ENCODE data around the gene TSTD2.

TSTD2 gene

DNA sequence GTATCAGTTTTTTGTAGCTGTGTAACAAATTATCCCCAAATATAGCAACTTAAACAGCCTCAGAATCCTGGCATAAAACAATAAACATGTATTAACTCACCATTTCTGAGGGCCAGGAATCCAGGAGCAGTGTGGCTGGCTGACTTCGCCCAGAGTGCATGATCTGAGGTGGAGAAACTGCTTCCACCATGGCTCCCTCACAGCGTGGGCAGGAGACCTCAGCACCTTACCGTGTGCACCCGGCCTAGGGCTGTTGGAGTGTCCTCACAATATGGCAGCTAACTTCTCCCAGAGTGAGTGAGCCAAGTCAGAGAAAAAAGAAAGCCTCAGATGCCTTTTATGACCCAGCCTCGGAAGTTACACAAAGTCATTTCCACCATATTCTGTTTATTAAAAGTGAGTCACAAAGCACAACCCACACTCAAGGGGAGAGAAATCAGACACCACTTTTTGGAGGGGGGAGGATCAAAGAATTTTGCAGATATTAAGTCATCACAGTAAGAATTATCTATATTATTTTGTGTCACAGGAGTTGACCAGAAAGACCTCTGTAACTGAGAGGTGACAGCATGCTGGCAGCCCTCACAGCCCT lies 59.6 kb downstream of the TSTD2 start:
- H3K27ac ChIP-seq (ENCODE audit: low read length, poor library complexity, severe bottlenecking): no peak overlapping the region
- no peak overlapping the region for H2BK5ac ChIP-seq (ENCODE audit: low read depth, low read length, poor library complexity, severe bottlenecking)
- WGBS: 92% methylated on average over 4 of the region's 5 CpGs
- H3K9ac ChIP-seq (ENCODE audit: low read length): no peak overlapping the region
- H2BK120ac ChIP-seq (ENCODE audit: low read depth, low read length): no peak overlapping the region
- H3K36me3 ChIP-seq (ENCODE audit: control insufficient read depth in 1 of 2, insufficient read depth in 2 of 2, low read depth in 1 of 2, low read length in 2 of 2): no peaks in the 10 kb centered on the region
- no peak overlapping the region for H2BK15ac ChIP-seq (ENCODE audit: low read depth, poor library complexity, severe bottlenecking)
- DNase-seq: no peak
- no peaks in the 10 kb centered on the region for H3K9me3 ChIP-seq (ENCODE audit: control insufficient read depth, low read length)
- H2AFZ ChIP-seq (ENCODE audit: low read depth, low read length): no peak overlapping the region
- H4K8ac ChIP-seq (ENCODE audit: low read length): no peak overlapping the region
- H3K23ac ChIP-seq (ENCODE audit: low read length in 2 of 2): no peak overlapping the region
- no peak overlapping the region for H2BK12ac ChIP-seq (ENCODE audit: low read length in 2 of 2)
- H3K79me1 ChIP-seq (replicated peaks; ENCODE audit: low read length, poor library complexity, severe bottlenecking): no peaks in the 10 kb centered on the region
- no peaks in the 10 kb centered on the region for H3K4me1 ChIP-seq (ENCODE audit: control insufficient read depth, insufficient read depth, low read depth, low read length)
- peak overlapping the region in 1 of 2 experiments; percentile 79 for H3K14ac ChIP-seq (ENCODE audit: low read length in 2 of 2)
- no peak overlapping the region for H4K91ac ChIP-seq (ENCODE audit: low read length)
- no peak overlapping the region for H3K4me2 ChIP-seq (ENCODE audit: low read length, poor library complexity, severe bottlenecking)
- H2AK5ac ChIP-seq (ENCODE audit: low read length, severe bottlenecking): no peak overlapping the region
- H3K18ac ChIP-seq (ENCODE audit: low read depth in 1 of 2, low read length in 2 of 2): peak overlapping the region in 1 of 2 experiments; percentile 34
- H3K4me3 ChIP-seq (ENCODE audit: insufficient read depth in 1 of 2, low read depth in 1 of 2, low read length in 2 of 2): no peak overlapping the region
- no peak overlapping the region for H3K4ac ChIP-seq (ENCODE audit: low read depth in 1 of 2, low read length in 2 of 2)
- H3K27me3 ChIP-seq (ENCODE audit: control insufficient read depth in 1 of 2, insufficient read depth in 1 of 2, low read length in 2 of 2): peaks cover 7 to 12% of the 10 kb centered on the region in 2 experiments

DNA sequence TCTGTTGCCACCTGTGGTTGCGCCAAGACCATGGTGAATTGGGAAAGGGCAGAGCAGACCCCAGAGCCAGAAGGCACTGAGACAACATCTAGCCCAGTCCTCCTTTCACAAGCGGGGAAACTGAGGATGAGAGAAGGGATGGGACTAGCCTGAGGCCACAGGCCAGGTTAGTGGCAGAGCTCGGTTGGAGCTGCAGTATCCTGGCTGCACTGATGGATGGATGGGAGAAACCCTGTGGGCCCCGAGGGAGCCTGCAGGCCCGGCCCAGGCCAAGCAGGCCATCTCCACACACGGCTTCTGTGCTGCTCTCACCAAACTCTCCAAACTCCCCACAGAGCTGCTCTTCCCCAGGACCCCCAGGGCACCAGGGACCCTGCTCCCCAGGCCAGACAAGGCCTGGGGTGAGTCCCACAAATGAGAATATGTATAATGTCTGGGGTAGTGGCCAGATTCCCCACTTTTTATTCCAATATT lies 60.2 kb downstream of the TSTD2 start:
- Histone ChIP-seq H3K36me3 (ENCODE audit: control insufficient read depth in 1 of 2, insufficient read depth in 2 of 2, low read depth in 1 of 2, low read length in 2 of 2) (no peaks in the 10 kb centered on the region), H2AK5ac (ENCODE audit: low read length, severe bottlenecking) (no peak overlapping the region), H3K9me3 (ENCODE audit: control insufficient read depth, low read length) (no peaks in the 10 kb centered on the region), H4K8ac (ENCODE audit: low read length) (no peak overlapping the region), H3K27me3 (ENCODE audit: control insufficient read depth in 1 of 2, insufficient read depth in 1 of 2, low read length in 2 of 2) (peaks cover 11 to 17% of the 10 kb centered on the region in 2 experiments), H3K18ac (ENCODE audit: low read depth in 1 of 2, low read length in 2 of 2) (no peak overlapping the region), H3K79me1 (replicated peaks; ENCODE audit: low read length, poor library complexity, severe bottlenecking) (no peaks in the 10 kb centered on the region), H3K4me1 (ENCODE audit: control insufficient read depth, insufficient read depth, low read depth, low read length) (no peaks in the 10 kb centered on the region), H3K4ac (ENCODE audit: low read depth in 1 of 2, low read length in 2 of 2) (no peak overlapping the region), H2BK120ac (ENCODE audit: low read depth, low read length) (no peak overlapping the region), H2AFZ (ENCODE audit: low read depth, low read length) (no peak overlapping the region), H2BK15ac (ENCODE audit: low read depth, poor library complexity, severe bottlenecking) (no peak overlapping the region), H3K23ac (ENCODE audit: low read length in 2 of 2) (no peak overlapping the region), H3K27ac (ENCODE audit: low read length, poor library complexity, severe bottlenecking) (no peak overlapping the region), H4K91ac (ENCODE audit: low read length) (no peak overlapping the region), H3K14ac (ENCODE audit: low read length in 2 of 2) (no peak overlapping the region), H2BK5ac (ENCODE audit: low read depth, low read length, poor library complexity, severe bottlenecking) (no peak overlapping the region), H2BK12ac (ENCODE audit: low read length in 2 of 2) (no peak overlapping the region), H3K4me2 (ENCODE audit: low read length, poor library complexity, severe bottlenecking) (no peak overlapping the region), H3K4me3 (ENCODE audit: insufficient read depth in 1 of 2, low read depth in 1 of 2, low read length in 2 of 2) (no peak overlapping the region), H3K9ac (ENCODE audit: low read length) (no peak overlapping the region)
- no peak for DNase-seq
- WGBS: 84% methylated on average over 4 of the region's 6 CpGs

DNA sequence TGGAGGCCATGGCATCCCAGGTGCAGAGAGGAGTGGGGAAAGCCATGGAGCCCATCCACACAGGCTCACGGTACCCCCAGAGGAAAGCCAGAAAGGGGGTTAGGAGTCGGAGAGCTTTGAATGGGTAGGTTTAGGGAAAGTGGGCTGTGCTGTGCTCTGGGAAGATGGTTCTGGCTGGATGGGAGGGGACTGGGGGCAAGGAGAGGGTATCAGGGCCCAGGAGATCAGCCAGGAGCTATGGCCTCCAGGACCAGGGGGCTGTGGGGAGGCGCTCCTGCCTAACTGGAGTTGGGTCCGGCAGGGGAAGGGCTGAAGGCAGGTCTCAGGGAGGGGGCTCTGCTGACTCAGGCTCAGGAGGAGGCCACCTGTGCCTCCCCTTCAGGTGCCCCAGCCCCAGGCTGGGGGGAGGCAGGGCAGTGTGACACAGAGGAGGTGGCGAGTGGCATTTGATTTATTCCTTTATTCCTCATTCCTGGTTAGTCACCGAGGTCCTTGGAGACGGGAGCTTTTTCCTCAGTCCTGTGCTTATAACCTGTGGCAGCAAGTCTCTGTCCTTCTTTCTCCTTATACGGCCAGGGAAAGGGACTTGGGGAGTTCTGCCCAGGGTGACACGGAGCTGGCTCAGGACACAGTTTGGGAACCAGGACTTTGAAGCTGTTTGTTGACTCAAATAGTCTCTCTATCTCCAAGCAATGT lies 60.8 kb downstream of the TSTD2 start:
- Histone ChIP-seq H2BK120ac (ENCODE audit: low read depth, low read length) (no peak overlapping the region), H3K18ac (ENCODE audit: low read depth in 1 of 2, low read length in 2 of 2) (no peak overlapping the region), H3K4me2 (ENCODE audit: low read length, poor library complexity, severe bottlenecking) (no peak overlapping the region), H3K27ac (ENCODE audit: low read length, poor library complexity, severe bottlenecking) (no peak overlapping the region), H3K23ac (ENCODE audit: low read length in 2 of 2) (peak overlapping the region in 1 of 2 experiments; percentile 15), H3K27me3 (ENCODE audit: control insufficient read depth in 1 of 2, insufficient read depth in 1 of 2, low read length in 2 of 2) (peaks cover 16 to 17% of the 10 kb centered on the region in 2 experiments), H3K4me3 (ENCODE audit: insufficient read depth in 1 of 2, low read depth in 1 of 2, low read length in 2 of 2) (no peak overlapping the region), H3K4me1 (ENCODE audit: control insufficient read depth, insufficient read depth, low read depth, low read length) (no peaks in the 10 kb centered on the region), H3K36me3 (ENCODE audit: control insufficient read depth in 1 of 2, insufficient read depth in 2 of 2, low read depth in 1 of 2, low read length in 2 of 2) (no peaks in the 10 kb centered on the region), H3K79me1 (replicated peaks; ENCODE audit: low read length, poor library complexity, severe bottlenecking) (no peaks in the 10 kb centered on the region), H2BK15ac (ENCODE audit: low read depth, poor library complexity, severe bottlenecking) (no peak overlapping the region), H2AK5ac (ENCODE audit: low read length, severe bottlenecking) (no peak overlapping the region), H4K8ac (ENCODE audit: low read length) (no peak overlapping the region), H4K91ac (ENCODE audit: low read length) (no peak overlapping the region), H3K9me3 (ENCODE audit: control insufficient read depth, low read length) (no peaks in the 10 kb centered on the region), H3K9ac (ENCODE audit: low read length) (no peak overlapping the region), H3K4ac (ENCODE audit: low read depth in 1 of 2, low read length in 2 of 2) (no peak overlapping the region), H2AFZ (ENCODE audit: low read depth, low read length) (no peak overlapping the region), H2BK5ac (ENCODE audit: low read depth, low read length, poor library complexity, severe bottlenecking) (no peak overlapping the region), H2BK12ac (ENCODE audit: low read length in 2 of 2) (no peak overlapping the region), H3K14ac (ENCODE audit: low read length in 2 of 2) (no peak overlapping the region)
- WGBS: 75% methylated on average over 9 of the region's 9 CpGs
- no peak for DNase-seq

DNA sequence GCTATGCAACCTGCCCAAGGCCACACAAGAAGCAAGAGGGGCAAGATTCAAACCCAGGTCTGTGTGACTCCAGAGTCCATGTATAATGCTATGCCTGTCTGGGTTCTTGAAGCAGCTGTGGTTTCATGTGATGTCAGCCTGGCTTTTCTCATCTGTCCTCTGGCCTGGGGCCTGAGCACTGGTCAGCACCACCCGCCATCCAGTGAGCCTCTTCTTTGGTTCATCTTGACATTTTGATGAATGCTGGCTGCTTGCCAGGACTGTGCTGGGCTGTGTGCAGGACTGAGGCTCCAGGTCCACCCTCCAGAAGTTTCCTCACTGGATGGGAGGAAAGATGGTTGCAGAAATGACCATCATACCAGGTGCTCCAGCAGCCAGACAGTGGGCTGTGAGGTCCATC lies 61.5 kb downstream of the TSTD2 start:
- Histone ChIP-seq H3K27me3 (ENCODE audit: control insufficient read depth in 1 of 2, insufficient read depth in 1 of 2, low read length in 2 of 2) (peaks cover 17 to 20% of the 10 kb centered on the region in 2 experiments), H3K36me3 (ENCODE audit: control insufficient read depth in 1 of 2, insufficient read depth in 2 of 2, low read depth in 1 of 2, low read length in 2 of 2) (no peaks in the 10 kb centered on the region), H3K4ac (ENCODE audit: low read depth in 1 of 2, low read length in 2 of 2) (no peak overlapping the region), H2AK5ac (ENCODE audit: low read length, severe bottlenecking) (no peak overlapping the region), H3K27ac (ENCODE audit: low read length, poor library complexity, severe bottlenecking) (no peak overlapping the region), H3K4me1 (ENCODE audit: control insufficient read depth, insufficient read depth, low read depth, low read length) (no peaks in the 10 kb centered on the region), H2BK120ac (ENCODE audit: low read depth, low read length) (no peak overlapping the region), H3K4me3 (ENCODE audit: insufficient read depth in 1 of 2, low read depth in 1 of 2, low read length in 2 of 2) (no peak overlapping the region), H3K4me2 (ENCODE audit: low read length, poor library complexity, severe bottlenecking) (no peak overlapping the region), H3K9ac (ENCODE audit: low read length) (no peak overlapping the region), H3K18ac (ENCODE audit: low read depth in 1 of 2, low read length in 2 of 2) (no peak overlapping the region), H3K79me1 (replicated peaks; ENCODE audit: low read length, poor library complexity, severe bottlenecking) (no peaks in the 10 kb centered on the region), H3K23ac (ENCODE audit: low read length in 2 of 2) (no peak overlapping the region), H3K14ac (ENCODE audit: low read length in 2 of 2) (no peak overlapping the region), H2BK5ac (ENCODE audit: low read depth, low read length, poor library complexity, severe bottlenecking) (no peak overlapping the region), H3K9me3 (ENCODE audit: control insufficient read depth, low read length) (no peaks in the 10 kb centered on the region), H2BK15ac (ENCODE audit: low read depth, poor library complexity, severe bottlenecking) (no peak overlapping the region), H2BK12ac (ENCODE audit: low read length in 2 of 2) (no peak overlapping the region), H2AFZ (ENCODE audit: low read depth, low read length) (no peak overlapping the region), H4K8ac (ENCODE audit: low read length) (no peak overlapping the region), H4K91ac (ENCODE audit: low read length) (no peak overlapping the region)
- peak; percentile 21 for DNase-seq
- WGBS: 44% methylated on average over 1 of the region's 1 CpG
